WTC11 (cell line): ENCODE results near the gene GSS. TPM values are rescaled to one million over a fixed set of nuclear protein-coding genes. Genes with fewer than 3 reads are reported as not detected.

Experiments used
- ATAC-seq: fragments of 200-7000 bp; cut with Tn5 transposase; 2 replicates; pipeline ENCODE4 v1.10.0; 2021; ENCODE audit warnings: mild to moderate bottlenecking, moderate library complexity
- CTCF ChIA-PET: fragments of 300-600 bp; sonication (Branson Sonifier 250); formaldehyde crosslinking; loops from one replicate; lab custom pipeline; 2021; ENCODE audit warnings: antibody characterized with exemption; lab: Charles Lee
- POLR2A ChIA-PET: fragments of 350-600 bp; sonication (Branson Sonifier 250); formaldehyde crosslinking; loops from one replicate; lab custom pipeline; 2021; ENCODE audit warnings: antibody characterized with exemption; lab: Charles Lee
- DNase-seq: peaks from one replicate; pipeline ENCODE4 v3.0.0; 2021; ENCODE audit warnings: low spot score
- H3K27ac Mint-ChIP-seq: 2 replicates; pipeline ENCODE4 v1.8.0; 2021; ENCODE audit warnings: mixed read lengths
- H3K27me3 Mint-ChIP-seq: 2 replicates; pipeline ENCODE4 v1.8.0; 2021; ENCODE audit warnings: low read depth, mild to moderate bottlenecking, moderate library complexity, mixed read lengths
- H3K36me3 Mint-ChIP-seq: 2 replicates; pipeline ENCODE4 v1.8.0; 2021; ENCODE audit warnings: mixed read lengths
- H3K4me1 Mint-ChIP-seq: 2 replicates; pipeline ENCODE4 v1.8.0; 2022; ENCODE audit warnings: mixed read lengths
- H3K4me3 Mint-ChIP-seq: 2 replicates; pipeline ENCODE4 v1.8.0; 2021; ENCODE audit warnings: mild to moderate bottlenecking, moderate library complexity, mixed read lengths
- H3K9me3 Mint-ChIP-seq: 2 replicates; pipeline ENCODE4 v1.8.0; 2021; ENCODE audit warnings: mixed read lengths
- CDX4 ChIP-seq: fragments of 250-450 bp; sonication (Bioruptor Pico); IDR thresholded peaks from 2 replicates; pipeline ENCODE4 v1.9.0; 2021; ENCODE audit warnings: moderate library complexity, mild to moderate bottlenecking, inconsistent platforms, borderline replicate concordance
- E2F1 ChIP-seq: sonication (generic); formaldehyde crosslinking; IDR thresholded peaks from 2 replicates; pipeline ENCODE4 v1.8.0; 2022; ENCODE audit warnings: mild to moderate bottlenecking, missing genetic modification reagents
- GABPB1 ChIP-seq: sonication (generic); formaldehyde crosslinking; IDR thresholded peaks from 2 replicates; pipeline ENCODE4 v1.8.1; 2023; ENCODE audit warnings: mild to moderate bottlenecking, missing genetic modification reagents
- GRHL2 ChIP-seq: fragments of 250-450 bp; sonication (Bioruptor Pico); IDR thresholded peaks from 2 replicates; pipeline ENCODE4 v1.8.0; 2022; ENCODE audit warnings: mild to moderate bottlenecking, moderate library complexity; ENCODE audit not compliant: insufficient replicate concordance, severe bottlenecking
- IRF2 ChIP-seq: sonication (generic); formaldehyde crosslinking; IDR thresholded peaks from 2 replicates; pipeline ENCODE4 v1.8.0; 2022; ENCODE audit warnings: low read depth, missing genetic modification reagents, borderline replicate concordance
- NFYB ChIP-seq: sonication (generic); formaldehyde crosslinking; conservative IDR thresholded peaks from 2 replicates; pipeline ENCODE4 v1.8.0; 2022; ENCODE audit warnings: low read depth, missing genetic modification reagents
- NR2C2 ChIP-seq: sonication (generic); formaldehyde crosslinking; IDR thresholded peaks from 2 replicates; pipeline ENCODE4 v1.8.0; 2022; ENCODE audit warnings: mild to moderate bottlenecking, missing genetic modification reagents
- PRDM15 ChIP-seq: sonication (generic); formaldehyde crosslinking; IDR thresholded peaks from 2 replicates; pipeline ENCODE4 v1.8.0; 2022; ENCODE audit warnings: missing genetic modification reagents
- PREB ChIP-seq: sonication (generic); formaldehyde crosslinking; IDR thresholded peaks from 2 replicates; pipeline ENCODE4 v1.8.1; 2022; ENCODE audit warnings: mild to moderate bottlenecking, missing genetic modification reagents, moderate library complexity, borderline replicate concordance
- SMAD3 ChIP-seq: sonication (generic); formaldehyde crosslinking; IDR thresholded peaks from 2 replicates; pipeline ENCODE4 v1.8.0; 2022; ENCODE audit warnings: missing genetic modification reagents, mild to moderate bottlenecking, borderline replicate concordance
- TEAD1 ChIP-seq: sonication (generic); formaldehyde crosslinking; IDR thresholded peaks from 2 replicates; pipeline ENCODE4 v1.8.0; 2022; ENCODE audit warnings: mild to moderate bottlenecking, missing genetic modification reagents
- TEAD4 ChIP-seq: sonication (generic); formaldehyde crosslinking; IDR thresholded peaks from 2 replicates; pipeline ENCODE4 v1.8.0; 2022; ENCODE audit warnings: mild to moderate bottlenecking, missing genetic modification reagents
- USF1 ChIP-seq: sonication (generic); formaldehyde crosslinking; IDR thresholded peaks from 2 replicates; pipeline ENCODE4 v1.8.0; 2022; ENCODE audit warnings: mild to moderate bottlenecking, missing genetic modification reagents
- ZBTB43 ChIP-seq: sonication (generic); formaldehyde crosslinking; IDR thresholded peaks from 2 replicates; pipeline ENCODE4 v1.8.1; 2023; ENCODE audit warnings: mild to moderate bottlenecking, missing genetic modification reagents
- ZNF219 ChIP-seq: sonication (generic); formaldehyde crosslinking; IDR thresholded peaks from 2 replicates; pipeline ENCODE4 v1.8.0; 2023; ENCODE audit warnings: missing genetic modification reagents, mild to moderate bottlenecking, borderline replicate concordance
- ZNF317 ChIP-seq: sonication (generic); formaldehyde crosslinking; IDR thresholded peaks from 2 replicates; pipeline ENCODE4 v1.8.1; 2023; ENCODE audit warnings: low read depth, mild to moderate bottlenecking, moderate library complexity, missing genetic modification reagents, borderline replicate concordance
- ZNF396 ChIP-seq: fragments of 250-450 bp; sonication (Bioruptor Pico); IDR thresholded peaks from 2 replicates; pipeline ENCODE4 v1.8.0; 2021; ENCODE audit warnings: mild to moderate bottlenecking, moderate library complexity, borderline replicate concordance
- ZNF416 ChIP-seq: fragments of 250-450 bp; sonication (Bioruptor Pico); IDR thresholded peaks from 2 replicates; pipeline ENCODE4 v1.9.0; 2021; ENCODE audit warnings: mild to moderate bottlenecking, inconsistent platforms
- ZNF425 ChIP-seq: fragments of 250-450 bp; sonication (Bioruptor Pico); conservative IDR thresholded peaks from 2 replicates; pipeline ENCODE4 v1.9.0; 2021; ENCODE audit warnings: mild to moderate bottlenecking
- ZNF532 ChIP-seq: fragments of 250-450 bp; sonication (Bioruptor Pico); IDR thresholded peaks from 2 replicates; pipeline ENCODE4 v1.9.0; 2021; ENCODE audit warnings: mild to moderate bottlenecking, borderline replicate concordance
- total RNA-seq: library from RNA; stranded (reverse); gene quantifications from 3 replicates; pipeline ENCODE4 v1.2.3, GENCODE V29; 2021

GSS gene
- total RNA-seq, 1 experiment from 2014 or later, result 47.3 TPM

- TF ChIP-seq NFYB (CRISPR knock-in tag), result no peak
- no peak for TF ChIP-seq SMAD3 (CRISPR knock-in tag)
- no peak for TF ChIP-seq GABPB1 (CRISPR knock-in tag)
- TF ChIP-seq GRHL2 (CRISPR knock-in tag), result no peak
- TF ChIP-seq E2F1 (CRISPR knock-in tag), result no peak
- no peak for TF ChIP-seq PRDM15 (CRISPR knock-in tag)
- TF ChIP-seq PREB (CRISPR knock-in tag), result no peak
- TF ChIP-seq ZNF396 (CRISPR knock-in tag), result no peak
- no peak for TF ChIP-seq ZNF425 (CRISPR knock-in tag)
- no peak for TF ChIP-seq TEAD4 (CRISPR knock-in tag)
- no peak for TF ChIP-seq USF1 (CRISPR knock-in tag)
- TF ChIP-seq TEAD1 (CRISPR knock-in tag), result no peak
- TF ChIP-seq CDX4, result no peak
- no peak for TF ChIP-seq ZNF532
- TF ChIP-seq ZBTB43 (CRISPR knock-in tag), result no peak
- TF ChIP-seq IRF2, result no peak
- no peak for TF ChIP-seq ZNF219
- no peak for TF ChIP-seq ZNF317 (CRISPR knock-in tag)
- TF ChIP-seq ZNF416, result no peak
- no peak for TF ChIP-seq NR2C2
- ChIA-PET CTCF (interaction anchor here (1.0 kb wide), 1 partner anchor 11 kb away, joined by 3 read pairs; no protein-coding TSS in a partner anchor), POLR2A (no interaction called here)
- Mint-ChIP-seq H3K4me3 (no peak overlapping the region), H3K9me3 (no peaks in the 10 kb centered on the region), H3K27ac (peak overlapping the region; percentile 65; the same call in 1 of the 2 replicates), H3K27me3 (no peaks in the 10 kb centered on the region), H3K36me3 (peaks cover 7% of the 10 kb centered on the region), H3K4me1 (peaks cover 6% of the 10 kb centered on the region)
- no peak for ATAC-seq
- DNase-seq, result no peak
Observed at GRCh38 chr20:34995192-34995591, 39.6 kb upstream of the GSS start.
